Parathyroid adenoma (tissue), 2 donors: ENCODE measurements around the gene PPCDC.

Experiments used
- H2AFZ ChIP-seq: fragments of 300-600 bp; sonication (generic); one replicate; pipeline ENCODE4 v1.7.0; 2017; ENCODE audit warnings: antibody characterized with exemption, mild to moderate bottlenecking
- H3K27ac ChIP-seq: fragments of 300-600 bp; sonication (generic); one replicate; pipeline ENCODE4 v1.7.0; 2017
- H3K27me3 ChIP-seq: fragments of 300-600 bp; sonication (generic); one replicate; pipeline ENCODE4 v1.7.0; 2017; ENCODE audit warnings: low read length; ENCODE audit not compliant: control insufficient read depth, insufficient read depth
- H3K36me3 ChIP-seq: fragments of 300-600 bp; sonication (generic); one replicate; pipeline ENCODE4 v1.7.0; 2017; ENCODE audit warnings: low read length; ENCODE audit not compliant: control insufficient read depth, insufficient read depth
- H3K4me1 ChIP-seq: fragments of 300-600 bp; sonication (generic); one replicate; pipeline ENCODE4 v1.7.0; 2017; ENCODE audit warnings: control low read depth
- H3K4me2 ChIP-seq: fragments of 300-600 bp; sonication (generic); one replicate; pipeline ENCODE4 v1.7.0; 2017; ENCODE audit warnings: low read length
- H3K4me3 ChIP-seq: fragments of 300-600 bp; sonication (generic); one replicate; pipeline ENCODE4 v1.7.0; 2017; ENCODE audit warnings: low read depth, low read length
- H3K79me2 ChIP-seq: fragments of 300-600 bp; sonication (generic); one replicate; pipeline ENCODE4 v1.7.0; 2017; ENCODE audit warnings: control low read depth
- H3K9ac ChIP-seq: fragments of 300-600 bp; sonication (generic); one replicate; pipeline ENCODE4 v1.7.0; 2017; ENCODE audit warnings: mild to moderate bottlenecking
- H3K9me3 ChIP-seq: fragments of 300-600 bp; sonication (generic); one replicate; pipeline ENCODE4 v1.7.0; 2017; ENCODE audit warnings: low read length; ENCODE audit not compliant: control insufficient read depth
- TF ChIP-seq, protein P1 (sequence below): fragments of 300-600 bp; sonication (generic); IDR thresholded peaks from one replicate; pipeline ENCODE4 v1.7.0; 2017; ENCODE audit warnings: antibody characterized with exemption, mild to moderate bottlenecking
- donor health status: primary hyperparathyroidism.

Gene PPCDC

DNA sequence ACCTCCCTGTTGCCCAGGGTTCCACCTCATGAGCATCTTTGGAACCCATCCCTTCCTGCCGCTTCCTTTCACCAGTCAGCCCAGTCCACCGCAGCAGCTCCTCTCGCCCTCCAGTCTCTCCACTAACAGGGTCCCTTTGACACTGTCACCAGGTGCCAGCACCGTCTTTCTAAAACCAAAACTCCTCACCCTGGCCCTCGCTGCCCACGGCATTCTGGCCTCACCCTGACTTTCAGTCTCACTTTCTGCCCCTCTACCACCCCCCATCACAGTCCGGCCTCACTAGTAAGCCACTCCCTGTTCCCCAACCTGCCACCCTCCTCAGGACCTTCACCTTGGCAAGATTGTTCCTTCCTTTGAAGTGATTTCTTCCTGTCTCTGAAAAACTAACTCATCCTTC is 4.2 kb downstream of the PPCDC start:
- peaks cover 11% of the 10 kb centered on the region for H3K79me2 ChIP-seq
- no peak overlapping the region for H3K4me2 ChIP-seq
- TF ChIP-seq, protein P1, sequence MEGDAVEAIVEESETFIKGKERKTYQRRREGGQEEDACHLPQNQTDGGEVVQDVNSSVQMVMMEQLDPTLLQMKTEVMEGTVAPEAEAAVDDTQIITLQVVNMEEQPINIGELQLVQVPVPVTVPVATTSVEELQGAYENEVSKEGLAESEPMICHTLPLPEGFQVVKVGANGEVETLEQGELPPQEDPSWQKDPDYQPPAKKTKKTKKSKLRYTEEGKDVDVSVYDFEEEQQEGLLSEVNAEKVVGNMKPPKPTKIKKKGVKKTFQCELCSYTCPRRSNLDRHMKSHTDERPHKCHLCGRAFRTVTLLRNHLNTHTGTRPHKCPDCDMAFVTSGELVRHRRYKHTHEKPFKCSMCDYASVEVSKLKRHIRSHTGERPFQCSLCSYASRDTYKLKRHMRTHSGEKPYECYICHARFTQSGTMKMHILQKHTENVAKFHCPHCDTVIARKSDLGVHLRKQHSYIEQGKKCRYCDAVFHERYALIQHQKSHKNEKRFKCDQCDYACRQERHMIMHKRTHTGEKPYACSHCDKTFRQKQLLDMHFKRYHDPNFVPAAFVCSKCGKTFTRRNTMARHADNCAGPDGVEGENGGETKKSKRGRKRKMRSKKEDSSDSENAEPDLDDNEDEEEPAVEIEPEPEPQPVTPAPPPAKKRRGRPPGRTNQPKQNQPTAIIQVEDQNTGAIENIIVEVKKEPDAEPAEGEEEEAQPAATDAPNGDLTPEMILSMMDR, result no peak
- H3K4me3 ChIP-seq, result no peak overlapping the region
- H3K27ac ChIP-seq, result no peak overlapping the region
- H3K9me3 ChIP-seq, result no peaks in the 10 kb centered on the region
- H3K9ac ChIP-seq, result no peak overlapping the region
- H3K4me1 ChIP-seq, result peaks cover 11% of the 10 kb centered on the region
- H3K27me3 ChIP-seq, result no peaks in the 10 kb centered on the region
- no peak overlapping the region for H2AFZ ChIP-seq
- no peaks in the 10 kb centered on the region for H3K36me3 ChIP-seq

DNA sequence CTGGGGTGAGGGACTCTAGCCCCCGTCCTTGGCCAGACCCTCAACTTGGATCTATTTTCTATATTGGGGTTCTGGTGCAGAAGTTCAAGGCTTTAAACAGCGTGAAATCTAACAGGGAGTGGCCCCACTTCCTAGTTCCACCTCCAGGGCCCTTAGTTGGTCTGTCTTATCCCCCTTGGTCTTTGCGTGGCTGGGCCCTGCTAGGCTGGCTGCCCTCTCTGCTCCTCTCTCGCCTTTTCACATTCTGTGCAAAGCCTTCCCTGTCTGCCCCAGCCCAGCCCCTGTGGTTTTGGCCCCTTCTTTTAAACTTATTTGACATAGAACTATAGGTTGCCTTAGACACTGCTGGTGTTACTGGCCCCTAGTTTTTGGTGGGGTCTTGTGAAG is 5.6 kb downstream of the PPCDC start:
- H3K9ac ChIP-seq, result no peak overlapping the region

DNA sequence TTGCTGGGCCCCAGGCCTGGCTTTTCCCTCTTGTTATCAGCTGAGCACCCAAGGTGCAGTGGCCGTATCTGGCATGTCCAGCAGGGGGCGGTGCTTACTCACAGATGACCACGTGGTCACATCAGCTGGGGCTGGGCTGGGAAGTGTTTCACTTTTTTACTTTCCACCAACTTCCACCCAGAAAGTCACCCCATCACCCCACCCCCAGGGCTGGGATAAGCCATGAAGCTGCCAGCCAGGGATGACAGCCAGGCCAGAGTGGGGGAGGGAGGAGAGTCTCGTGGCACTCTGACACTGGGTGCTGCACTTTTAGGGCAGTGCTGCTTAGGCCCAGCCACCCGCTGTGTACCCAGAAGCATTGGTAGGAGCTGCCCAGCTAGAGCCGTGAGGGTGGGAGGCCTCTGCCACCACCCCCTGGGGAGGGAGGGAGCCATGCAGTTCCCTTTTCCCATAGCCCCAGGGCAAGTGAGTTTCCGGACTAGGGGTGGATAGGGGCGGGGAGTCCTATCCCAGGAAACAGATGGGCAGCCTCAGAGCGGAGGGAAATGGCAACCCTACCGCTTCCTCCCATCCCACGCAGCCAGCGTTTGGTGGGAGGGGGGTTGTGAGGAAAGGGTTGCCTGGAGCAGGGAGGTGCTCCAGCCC is 6.1 kb downstream of the PPCDC start:
- H3K36me3 ChIP-seq, result no peaks in the 10 kb centered on the region
- TF ChIP-seq, protein P1, result peak; percentile 82
- peak overlapping the region; percentile 46 for H3K27ac ChIP-seq
- H2AFZ ChIP-seq, result peak overlapping the region; percentile 39
- no peak overlapping the region for H3K9ac ChIP-seq
- H3K9me3 ChIP-seq, result no peaks in the 10 kb centered on the region
- H3K79me2 ChIP-seq, result peaks cover 9% of the 10 kb centered on the region
- peak overlapping the region; percentile 58 for H3K4me2 ChIP-seq
- H3K4me1 ChIP-seq, result peaks cover 11% of the 10 kb centered on the region
- no peaks in the 10 kb centered on the region for H3K27me3 ChIP-seq
- no peak overlapping the region for H3K4me3 ChIP-seq

More for the DNA sequence above, 5.6 kb downstream of the PPCDC start:
- no peak overlapping the region for H3K4me3 ChIP-seq
- no peak overlapping the region for H3K4me2 ChIP-seq
- H3K36me3 ChIP-seq, result no peaks in the 10 kb centered on the region
- H3K9me3 ChIP-seq, result no peaks in the 10 kb centered on the region
- H3K27me3 ChIP-seq, result no peaks in the 10 kb centered on the region
- TF ChIP-seq, protein P1, result no peak
- H2AFZ ChIP-seq, result no peak overlapping the region
- H3K27ac ChIP-seq, result no peak overlapping the region
- peaks cover 11% of the 10 kb centered on the region for H3K4me1 ChIP-seq
- H3K79me2 ChIP-seq, result peaks cover 9% of the 10 kb centered on the region

DNA sequence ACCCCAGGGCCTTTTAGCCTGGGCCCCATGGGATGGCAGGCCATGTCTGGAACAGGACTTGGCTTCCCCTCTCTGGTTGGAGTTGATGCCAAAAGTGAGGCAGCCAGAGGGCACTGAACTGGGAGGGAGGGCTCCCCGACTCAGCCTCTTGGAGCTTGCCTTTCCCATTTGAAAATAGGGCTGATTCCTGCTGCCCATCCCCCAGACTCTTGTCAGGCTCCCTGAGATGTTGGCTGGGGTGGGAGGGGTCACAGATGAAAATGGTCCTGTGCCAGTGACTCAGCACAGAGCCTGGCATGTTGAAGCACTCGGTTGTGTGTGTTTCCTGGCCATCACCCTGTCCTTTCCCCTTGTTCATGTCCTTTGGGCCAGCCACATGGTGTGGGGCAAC is 6.6 kb downstream of the PPCDC start:
- Histone ChIP-seq H3K4me3 (no peak overlapping the region), H3K27ac (peak overlapping the region; percentile 46), H3K79me2 (peaks cover 9% of the 10 kb centered on the region), H3K9ac (no peak overlapping the region), H2AFZ (no peak overlapping the region), H3K4me2 (peak overlapping the region; percentile 58), H3K4me1 (peaks cover 11% of the 10 kb centered on the region), H3K27me3 (no peaks in the 10 kb centered on the region), H3K36me3 (no peaks in the 10 kb centered on the region), H3K9me3 (no peaks in the 10 kb centered on the region)
- TF ChIP-seq, protein P1, result no peak

DNA sequence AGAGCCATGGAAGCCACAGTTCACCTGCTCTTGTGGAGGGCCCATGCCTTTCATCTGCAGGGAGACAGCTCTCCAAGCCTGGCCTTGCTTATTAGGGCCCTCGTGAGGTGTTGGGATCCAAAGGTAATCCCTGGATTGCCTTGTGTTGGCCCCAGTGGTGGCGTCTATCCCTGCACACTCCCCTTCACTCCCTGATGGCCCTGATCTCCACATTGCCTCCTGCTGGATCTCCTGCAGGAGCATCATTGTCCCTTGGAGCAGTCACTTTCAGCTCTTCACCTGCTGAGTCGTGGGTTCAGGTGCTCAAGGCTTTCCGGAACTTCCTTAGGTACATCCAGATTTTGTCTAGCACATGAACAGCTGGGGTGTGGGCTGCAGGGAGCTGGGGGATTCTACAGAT is 7.0 kb downstream of the PPCDC start:
- no peak overlapping the region for H3K27ac ChIP-seq
- H2AFZ ChIP-seq, result no peak overlapping the region
- no peaks in the 10 kb centered on the region for H3K27me3 ChIP-seq
- H3K79me2 ChIP-seq, result peaks cover 9% of the 10 kb centered on the region
- H3K4me2 ChIP-seq, result no peak overlapping the region
- no peak overlapping the region for H3K9ac ChIP-seq
- no peaks in the 10 kb centered on the region for H3K36me3 ChIP-seq
- H3K9me3 ChIP-seq, result no peaks in the 10 kb centered on the region
- TF ChIP-seq, protein P1, result no peak
- peaks cover 14% of the 10 kb centered on the region for H3K4me1 ChIP-seq
- H3K4me3 ChIP-seq, result no peak overlapping the region
